ENCODE results near the gene TLK2. TPM values are rescaled to one million over a fixed set of nuclear protein-coding genes. Genes with fewer than 3 reads are reported as not detected.

Gene TLK2
- total RNA-seq, 1 donor from 2014 or later = 52.8 TPM

GRCh38 chr17:62562656-62563055 lies 84.0 kb downstream of the TLK2 start:
- no peak for TF ChIP-seq CTCF (conservative IDR thresholded peaks at IDR 0.05)
- H3K27ac Mint-ChIP-seq (ENCODE audit: unreplicated experiment) = no peak overlapping the region
- H3K9me3 Mint-ChIP-seq = no peaks in the 10 kb centered on the region
- H3K4me3 Mint-ChIP-seq = no peak overlapping the region
- no peaks in the 10 kb centered on the region for H3K4me1 Mint-ChIP-seq
- DNase-seq (ENCODE audit: low read depth, low spot score) = no peak
- no peaks in the 10 kb centered on the region for H3K27me3 Mint-ChIP-seq (ENCODE audit: low read depth)
- peaks cover 22% of the 10 kb centered on the region for H3K36me3 Mint-ChIP-seq (ENCODE audit: low read depth)

DNA sequence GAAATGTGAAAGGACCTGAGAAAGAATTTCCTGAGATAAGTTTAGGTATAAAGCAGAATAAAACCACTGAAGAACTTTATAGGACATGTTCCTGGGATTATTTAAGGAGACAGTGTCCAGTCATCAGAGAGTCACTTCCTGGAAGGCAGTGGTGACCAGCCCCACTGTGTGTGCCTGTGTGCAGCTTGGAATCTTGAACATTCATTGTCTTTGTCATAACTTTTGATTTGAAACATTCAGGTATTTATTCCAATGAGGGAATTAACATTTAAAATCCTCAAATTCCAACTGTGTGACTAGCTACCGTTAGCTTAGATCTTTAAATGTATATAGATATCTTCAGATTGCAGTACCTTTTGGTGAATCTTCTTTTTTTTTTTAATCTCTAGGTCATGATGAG lies 87.2 kb downstream of the TLK2 start:
- no peak for DNase-seq (ENCODE audit: low read depth, low spot score)
- Mint-ChIP-seq H3K4me1 (no peaks in the 10 kb centered on the region), H3K27me3 (ENCODE audit: low read depth) (no peaks in the 10 kb centered on the region), H3K27ac (ENCODE audit: unreplicated experiment) (no peak overlapping the region), H3K9me3 (no peaks in the 10 kb centered on the region), H3K36me3 (ENCODE audit: low read depth) (peaks cover 22% of the 10 kb centered on the region), H3K4me3 (no peak overlapping the region)
- TF ChIP-seq CTCF (conservative IDR thresholded peaks at IDR 0.05) = no peak

GRCh38 chr17:62566996-62567578 lies 88.5 kb downstream of the TLK2 start:
- no peaks in the 10 kb centered on the region for H3K4me1 Mint-ChIP-seq
- H3K4me3 Mint-ChIP-seq = no peak overlapping the region
- no peaks in the 10 kb centered on the region for H3K27me3 Mint-ChIP-seq (ENCODE audit: low read depth)
- no peak for DNase-seq (ENCODE audit: low read depth, low spot score)
- H3K9me3 Mint-ChIP-seq = no peaks in the 10 kb centered on the region
- peaks cover 22% of the 10 kb centered on the region for H3K36me3 Mint-ChIP-seq (ENCODE audit: low read depth)
- TF ChIP-seq CTCF (conservative IDR thresholded peaks at IDR 0.05) = no peak
- no peak overlapping the region for H3K27ac Mint-ChIP-seq (ENCODE audit: unreplicated experiment)

DNA sequence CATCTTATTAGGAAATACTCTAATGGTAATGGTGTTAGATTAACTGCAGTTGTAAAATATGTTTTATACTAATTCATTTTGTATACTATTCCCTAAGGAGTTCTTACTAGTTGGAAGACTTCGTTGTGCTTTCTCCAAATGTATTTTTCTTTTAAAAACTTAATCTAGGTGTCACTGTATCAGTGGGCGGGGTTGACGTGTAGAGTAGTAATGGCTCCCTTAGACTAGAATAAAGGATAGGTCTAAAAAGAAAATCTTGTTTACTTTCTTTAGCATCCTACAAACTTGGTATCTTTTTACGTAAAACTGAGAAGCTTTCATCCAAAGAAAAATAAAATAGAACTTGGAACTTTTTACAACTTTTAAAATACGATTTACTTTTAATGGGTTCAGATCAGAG lies 93.9 kb downstream of the TLK2 start:
- H3K9me3 Mint-ChIP-seq = no peaks in the 10 kb centered on the region
- no peaks in the 10 kb centered on the region for H3K27me3 Mint-ChIP-seq (ENCODE audit: low read depth)
- H3K4me1 Mint-ChIP-seq = no peaks in the 10 kb centered on the region
- DNase-seq (ENCODE audit: low read depth, low spot score) = no peak
- no peak overlapping the region for H3K4me3 Mint-ChIP-seq
- H3K36me3 Mint-ChIP-seq (ENCODE audit: low read depth) = peaks cover 14% of the 10 kb centered on the region
- H3K27ac Mint-ChIP-seq (ENCODE audit: unreplicated experiment) = no peak overlapping the region
- TF ChIP-seq CTCF (conservative IDR thresholded peaks at IDR 0.05) = no peak

- Mint-ChIP-seq H3K27me3 (ENCODE audit: low read depth) (no peaks in the 10 kb centered on the region), H3K9me3 (no peaks in the 10 kb centered on the region), H3K36me3 (ENCODE audit: low read depth) (peaks cover 14% of the 10 kb centered on the region), H3K4me3 (no peak overlapping the region), H3K4me1 (no peaks in the 10 kb centered on the region), H3K27ac (ENCODE audit: unreplicated experiment) (peak overlapping the region; percentile 1)
- no peak for DNase-seq (ENCODE audit: low read depth, low spot score)
- TF ChIP-seq CTCF (conservative IDR thresholded peaks at IDR 0.05) = no peak
These were observed 94.3 kb downstream of the TLK2 start for GRCh38 chr17:62572888-62573401.

All from neural crest cell (in vitro differentiated cells).